Chondrocyte (in vitro differentiated cells): ENCODE measurements around the gene EFHD2. TPM values are rescaled to one million over a fixed set of nuclear protein-coding genes. Genes with fewer than 3 reads are reported as not detected.
A peak's percentile ranks its signal among the peaks of the same experiment; 100 is the strongest.
"Not testable (repeated sequence)": the region's sequence is repeated elsewhere in the genome, so short reads cannot be mapped to it uniquely, and the experiment has no call there.

Experiments used
- DNase-seq: peaks from one replicate; pipeline ENCODE4 v3.0.0; 2021; ENCODE audit warnings: mixed read lengths, low spot score
- H3K27ac Mint-ChIP-seq: one replicate; pipeline ENCODE4 v1.8.0; 2021; ENCODE audit warnings: mild to moderate bottlenecking, moderate library complexity, mixed read lengths; ENCODE audit not compliant: unreplicated experiment
- H3K27me3 Mint-ChIP-seq: 2 replicates; pipeline ENCODE4 v1.8.0; 2021; ENCODE audit warnings: low read depth, mixed read lengths
- H3K36me3 Mint-ChIP-seq: 2 replicates; pipeline ENCODE4 v1.8.0; 2021; ENCODE audit warnings: low read depth, mixed read lengths
- H3K4me1 Mint-ChIP-seq: 2 replicates; pipeline ENCODE4 v1.8.0; 2021; ENCODE audit warnings: low read depth, mild to moderate bottlenecking, mixed read lengths
- H3K4me3 Mint-ChIP-seq: one replicate; pipeline ENCODE4 v1.8.0; 2021; ENCODE audit warnings: mild to moderate bottlenecking, moderate library complexity, mixed read lengths; ENCODE audit not compliant: unreplicated experiment
- H3K9me3 Mint-ChIP-seq: 2 replicates; pipeline ENCODE4 v1.8.0; 2021; ENCODE audit warnings: low read depth, mixed read lengths
- CTCF ChIP-seq: fragments of 200-600 bp; sonication (generic); IDR thresholded peaks from 2 replicates; pipeline ENCODE4 v1.5.0; 2021; ENCODE audit warnings: antibody characterized with exemption, mild to moderate bottlenecking, moderate library complexity
- total RNA-seq: library from RNA; stranded (reverse); gene quantifications from 3 replicates; pipeline ENCODE4 v1.2.1, GENCODE V29; 2021

The EFHD2 gene
- total RNA-seq, 1 donor from 2014 or later, result 7.9 TPM

- H3K9me3 Mint-ChIP-seq, result no peaks in the 10 kb centered on the region
- H3K36me3 Mint-ChIP-seq, result no peaks in the 10 kb centered on the region
- no peak for DNase-seq
- H3K27ac Mint-ChIP-seq, result no peak overlapping the region
- H3K4me1 Mint-ChIP-seq, result no peaks in the 10 kb centered on the region
- H3K4me3 Mint-ChIP-seq, result no peak overlapping the region
- peaks cover 42% of the 10 kb centered on the region for H3K27me3 Mint-ChIP-seq
- TF ChIP-seq CTCF, result no peak
These were observed 24.3 kb upstream of the EFHD2 start for GRCh38 chr1:15385420-15385819.

GRCh38 chr1:15386164-15386749 is 23.4 kb upstream of the EFHD2 start:
- H3K27me3 Mint-ChIP-seq, result peaks cover 40% of the 10 kb centered on the region
- no peak overlapping the region for H3K27ac Mint-ChIP-seq

GRCh38 chr1:15388201-15388880 is 21.3 kb upstream of the EFHD2 start:
- Mint-ChIP-seq H3K4me1 (no peaks in the 10 kb centered on the region), H3K27ac (no peak overlapping the region), H3K27me3 (peaks cover 26% of the 10 kb centered on the region), H3K4me3 (no peak overlapping the region), H3K9me3 (no peaks in the 10 kb centered on the region), H3K36me3 (no peaks in the 10 kb centered on the region)
- TF ChIP-seq CTCF, result no peak
- no peak for DNase-seq

More at GRCh38 chr1:15386164-15386749, 23.4 kb upstream of the EFHD2 start:
- Mint-ChIP-seq H3K9me3 (no peaks in the 10 kb centered on the region), H3K4me1 (no peaks in the 10 kb centered on the region), H3K4me3 (peak overlapping the region; percentile 6), H3K36me3 (no peaks in the 10 kb centered on the region)
- no peak for DNase-seq
- TF ChIP-seq CTCF, result no peak

- not testable (repeated sequence) for H3K27ac Mint-ChIP-seq, H3K4me3 Mint-ChIP-seq, H3K36me3 Mint-ChIP-seq, DNase-seq, H3K4me1 Mint-ChIP-seq, H3K9me3 Mint-ChIP-seq
- peaks cover 22% of the 10 kb centered on the region for H3K27me3 Mint-ChIP-seq
These were observed 19.9 kb upstream of the EFHD2 start for GRCh38 chr1:15389828-15390227.

GRCh38 chr1:15390667-15391066 is 19.0 kb upstream of the EFHD2 start:
- no peaks in the 10 kb centered on the region for H3K36me3 Mint-ChIP-seq
- H3K4me3 Mint-ChIP-seq, result no peak overlapping the region
- peak; percentile 8 for TF ChIP-seq CTCF
- no peaks in the 10 kb centered on the region for H3K9me3 Mint-ChIP-seq
- H3K27ac Mint-ChIP-seq, result no peak overlapping the region
- H3K27me3 Mint-ChIP-seq, result peaks cover 14% of the 10 kb centered on the region
- DNase-seq, result no peak
- no peaks in the 10 kb centered on the region for H3K4me1 Mint-ChIP-seq

- no peaks in the 10 kb centered on the region for H3K9me3 Mint-ChIP-seq
- no peak for TF ChIP-seq CTCF
- H3K4me1 Mint-ChIP-seq, result no peaks in the 10 kb centered on the region
- no peak for DNase-seq
- peaks cover 12% of the 10 kb centered on the region for H3K27me3 Mint-ChIP-seq
- H3K4me3 Mint-ChIP-seq, result no peak overlapping the region
- H3K27ac Mint-ChIP-seq, result no peak overlapping the region
- no peaks in the 10 kb centered on the region for H3K36me3 Mint-ChIP-seq
These were observed 18.3 kb upstream of the EFHD2 start for GRCh38 chr1:15391366-15391765.
